Adipocyte (in vitro differentiated cells): ENCODE results near the gene IL12RB2.

Experiments used
- DNase-seq: peaks from one replicate; pipeline ENCODE4 v3.0.0-alpha.2; 2015; ENCODE audit warnings: low read depth
- H3K27me3 ChIP-seq: replicated peaks from 2 replicates; pipeline ENCODE4 v1.7.0; 2013; ENCODE audit warnings: mild to moderate bottlenecking, low read length, moderate library complexity; ENCODE audit not compliant: control insufficient read depth, insufficient read depth
- H3K36me3 ChIP-seq: 2 replicates; pipeline ENCODE4 v1.7.0; 2013; ENCODE audit warnings: low read length, mild to moderate bottlenecking, moderate library complexity; ENCODE audit not compliant: control insufficient read depth, insufficient read depth, severe bottlenecking
- H3K4me1 ChIP-seq: 2 replicates; pipeline ENCODE4 v1.7.0; 2013; ENCODE audit warnings: mild to moderate bottlenecking, low read length, moderate library complexity; ENCODE audit not compliant: control insufficient read depth, insufficient read depth
- H3K4me3 ChIP-seq: 2 replicates; pipeline ENCODE4 v1.7.0; 2013; ENCODE audit warnings: mild to moderate bottlenecking, low read length, moderate library complexity
- H3K9ac ChIP-seq: 2 replicates; pipeline ENCODE4 v1.7.0; 2013; ENCODE audit warnings: mild to moderate bottlenecking, low read length, moderate library complexity
- H3K9me3 ChIP-seq: 2 replicates; pipeline ENCODE4 v1.7.0; 2013; ENCODE audit warnings: mild to moderate bottlenecking, low read length, moderate library complexity; ENCODE audit not compliant: control insufficient read depth

IL12RB2 gene

GRCh38 chr1:67350783-67351182, 43.1 kb downstream of the IL12RB2 start:
- H3K36me3 ChIP-seq, result no peaks in the 10 kb centered on the region
- no peak overlapping the region for H3K9ac ChIP-seq
- H3K27me3 ChIP-seq, result no peaks in the 10 kb centered on the region
- H3K9me3 ChIP-seq, result no peaks in the 10 kb centered on the region
- no peak for DNase-seq
- H3K4me1 ChIP-seq, result peaks cover 15% of the 10 kb centered on the region
- H3K4me3 ChIP-seq, result no peak overlapping the region

GRCh38 chr1:67352211-67352610, 44.5 kb downstream of the IL12RB2 start:
- no peaks in the 10 kb centered on the region for H3K9me3 ChIP-seq
- peaks cover 22% of the 10 kb centered on the region for H3K4me1 ChIP-seq
- no peak overlapping the region for H3K9ac ChIP-seq
- H3K4me3 ChIP-seq, result no peak overlapping the region
- no peaks in the 10 kb centered on the region for H3K27me3 ChIP-seq
- DNase-seq, result no peak
- H3K36me3 ChIP-seq, result no peaks in the 10 kb centered on the region

- no peaks in the 10 kb centered on the region for H3K27me3 ChIP-seq
- no peaks in the 10 kb centered on the region for H3K9me3 ChIP-seq
- DNase-seq, result peak; percentile 59
- H3K4me3 ChIP-seq, result no peak overlapping the region
- no peaks in the 10 kb centered on the region for H3K36me3 ChIP-seq
- H3K4me1 ChIP-seq, result peaks cover 16% of the 10 kb centered on the region
- H3K9ac ChIP-seq, result no peak overlapping the region
Measured at GRCh38 chr1:67355745-67356424, 48.2 kb downstream of the IL12RB2 start.

GRCh38 chr1:67359592-67359991, 51.9 kb downstream of the IL12RB2 start:
- H3K9ac ChIP-seq, result no peak overlapping the region
- no peaks in the 10 kb centered on the region for H3K36me3 ChIP-seq
- H3K9me3 ChIP-seq, result no peaks in the 10 kb centered on the region
- H3K27me3 ChIP-seq, result no peaks in the 10 kb centered on the region
- H3K4me3 ChIP-seq, result no peak overlapping the region
- peaks cover 14% of the 10 kb centered on the region for H3K4me1 ChIP-seq
- no peak for DNase-seq

GRCh38 chr1:67361641-67362040, 54.0 kb downstream of the IL12RB2 start:
- no peaks in the 10 kb centered on the region for H3K27me3 ChIP-seq
- H3K4me1 ChIP-seq, result peaks cover under 1% of the 10 kb centered on the region
- H3K36me3 ChIP-seq, result no peaks in the 10 kb centered on the region
- no peaks in the 10 kb centered on the region for H3K9me3 ChIP-seq
- DNase-seq, result no peak
- H3K4me3 ChIP-seq, result no peak overlapping the region
- H3K9ac ChIP-seq, result no peak overlapping the region

- Histone ChIP-seq H3K27me3 (no peaks in the 10 kb centered on the region), H3K4me3 (no peak overlapping the region), H3K9ac (no peak overlapping the region), H3K36me3 (no peaks in the 10 kb centered on the region), H3K9me3 (no peaks in the 10 kb centered on the region), H3K4me1 (peaks cover 23% of the 10 kb centered on the region)
- DNase-seq, result no peak
Measured at GRCh38 chr1:67367370-67368045, 59.8 kb downstream of the IL12RB2 start.

- DNase-seq, result no peak
- no peak overlapping the region for H3K9ac ChIP-seq
- no peak overlapping the region for H3K4me3 ChIP-seq
- no peaks in the 10 kb centered on the region for H3K9me3 ChIP-seq
- no peaks in the 10 kb centered on the region for H3K36me3 ChIP-seq
- H3K4me1 ChIP-seq, result peaks cover 28% of the 10 kb centered on the region
- H3K27me3 ChIP-seq, result no peaks in the 10 kb centered on the region
Measured at GRCh38 chr1:67368046-67368514, 60.4 kb downstream of the IL12RB2 start.

- Histone ChIP-seq H3K27me3 (no peaks in the 10 kb centered on the region), H3K4me3 (no peak overlapping the region), H3K36me3 (no peaks in the 10 kb centered on the region)
Measured at GRCh38 chr1:67371043-67371442, 63.4 kb downstream of the IL12RB2 start.

GRCh38 chr1:67371681-67372080, 64.0 kb downstream of the IL12RB2 start:
- Histone ChIP-seq H3K9ac (peak overlapping the region; percentile 40), H3K4me1 (peaks cover 44% of the 10 kb centered on the region), H3K36me3 (no peaks in the 10 kb centered on the region), H3K4me3 (peak overlapping the region; percentile 16), H3K27me3 (no peaks in the 10 kb centered on the region), H3K9me3 (no peaks in the 10 kb centered on the region)
- DNase-seq, result no peak

More at GRCh38 chr1:67371043-67371442, 63.4 kb downstream of the IL12RB2 start:
- DNase-seq, result no peak
- Histone ChIP-seq H3K9ac (peak overlapping the region; percentile 40), H3K4me1 (peaks cover 42% of the 10 kb centered on the region), H3K9me3 (no peaks in the 10 kb centered on the region)

GRCh38 chr1:67372136-67372535, 64.5 kb downstream of the IL12RB2 start:
- Histone ChIP-seq H3K4me3 (peak overlapping the region; percentile 16), H3K36me3 (no peaks in the 10 kb centered on the region), H3K4me1 (peaks cover 48% of the 10 kb centered on the region), H3K27me3 (no peaks in the 10 kb centered on the region), H3K9me3 (no peaks in the 10 kb centered on the region), H3K9ac (peak overlapping the region; percentile 40)
- peak; percentile 32 for DNase-seq

GRCh38 chr1:67372898-67373297, 65.2 kb downstream of the IL12RB2 start:
- Histone ChIP-seq H3K9me3 (no peaks in the 10 kb centered on the region), H3K4me3 (no peak overlapping the region), H3K27me3 (no peaks in the 10 kb centered on the region), H3K36me3 (no peaks in the 10 kb centered on the region), H3K4me1 (peaks cover 48% of the 10 kb centered on the region), H3K9ac (no peak overlapping the region)
- no peak for DNase-seq
